GM12878 (cell line): ENCODE results near the gene KIF14. TPM values are rescaled to one million over a fixed set of nuclear protein-coding genes. Genes with fewer than 3 reads are reported as not detected.

Source experiments
- CHD4 ChIP-seq: fragments of 200-600 bp; sonication (generic); IDR thresholded peaks from 2 replicates; pipeline ENCODE4 v1.6.1; 2016; ENCODE audit warnings: mild to moderate bottlenecking
- GATAD2B ChIP-seq: fragments of 450-650 bp; conservative IDR thresholded peaks from 2 replicates; pipeline ENCODE4 v1.6.1; 2017; ENCODE audit warnings: low read depth, mild to moderate bottlenecking, moderate library complexity
- LARP7 ChIP-seq: fragments of 450-650 bp; IDR thresholded peaks from 2 replicates; pipeline ENCODE4 v1.6.1; 2017; ENCODE audit warnings: mild to moderate bottlenecking
- MXI1 ChIP-seq: fragments of 150-350 bp; IDR thresholded peaks from 2 replicates; pipeline ENCODE4 v1.6.1; 2011; ENCODE audit warnings: low read depth, mild to moderate bottlenecking, inconsistent platforms, low read length, improper control_type of control experiment
- NFYB ChIP-seq: IDR thresholded peaks from 2 replicates; pipeline ENCODE4 v1.6.1; 2011; ENCODE audit warnings: low read depth, mild to moderate bottlenecking, low read length, improper control_type of control experiment, moderate library complexity; ENCODE audit not compliant: insufficient read depth
- NR2F1 ChIP-seq: fragments of 450-650 bp; conservative IDR thresholded peaks from 2 replicates; pipeline ENCODE4 v1.6.1; 2017; ENCODE audit warnings: mild to moderate bottlenecking
- SREBF2 ChIP-seq: IDR thresholded peaks from 2 replicates; pipeline ENCODE4 v1.6.1; 2012; ENCODE audit warnings: mild to moderate bottlenecking, low read length
- ZBED1 ChIP-seq: IDR thresholded peaks from 2 replicates; pipeline ENCODE4 v1.6.1; 2016; ENCODE audit warnings: borderline replicate concordance
- ZNF217 ChIP-seq: fragments of 450-650 bp; IDR thresholded peaks from 2 replicates; pipeline ENCODE4 v1.6.1; 2017; ENCODE audit warnings: antibody characterized with exemption, mild to moderate bottlenecking
- polyA plus RNA-seq, 11 experiments: library from polyadenylated mRNA; depleted of rRNA in 4 of 11; unstranded in 6 of 11; stranded (reverse) in 5 of 11; fragments of >200 nt; fragmentation: Nextera tagmentation in 4 of 11; fragmentation: Illumina TruSeq in 1 of 11; extraction: Ambion mirVana in 4 of 11; extraction: Trizol in 1 of 11; gene quantifications; 1 replicate in 1 of 11; 2 replicates in 10 of 11; pipeline versions ENCODE4 v1.2.1 to v1.2.3, GENCODE V29; 2011 to 2016; ENCODE audit warnings: inconsistent platforms in 2 of 11, missing spikeins in 2 of 11, low read depth in 1 of 11
- total RNA-seq, 4 experiments: library from RNA; depleted of rRNA in 3 of 4; stranded (reverse); fragments of >200 nt in 3 of 4; fragmentation: Illumina TruSeq in 1 of 4; extraction: Trizol in 1 of 4; gene quantifications; 2 replicates each; pipeline versions ENCODE4 v1.2.1 to v1.2.3, GENCODE V29; 2013 to 2021
- TF ChIP-seq, protein P1 (sequence below): fragments of 450-650 bp; formaldehyde crosslinking; IDR thresholded peaks from 2 replicates; pipeline ENCODE4 v1.4.0; 2020; ENCODE audit warnings: mild to moderate bottlenecking, moderate library complexity
- TF ChIP-seq, protein P2 (sequence below): IDR thresholded peaks from 2 replicates; pipeline ENCODE4 v1.6.1; 2012; ENCODE audit warnings: low read length, inconsistent platforms
- TF ChIP-seq, protein P3 (sequence below): fragments of 150-350 bp; IDR thresholded peaks from 2 replicates; pipeline ENCODE4 v1.6.1; 2014; ENCODE audit warnings: mild to moderate bottlenecking, low read depth, low read length
- TF ChIP-seq, protein P4 (sequence below): IDR thresholded peaks from 2 replicates; pipeline ENCODE4 v1.6.1; 2012; ENCODE audit warnings: low read depth, low read length, improper control_type of control experiment
- TF ChIP-seq, protein P5 (sequence below): fragments of 450-650 bp; IDR thresholded peaks from 2 replicates; pipeline ENCODE4 v1.6.1; 2016; ENCODE audit warnings: mild to moderate bottlenecking
- TF ChIP-seq, protein P6 (sequence below): IDR thresholded peaks from 2 replicates; pipeline ENCODE4 v1.6.1; 2012; ENCODE audit warnings: low read depth, low read length, improper control_type of control experiment

KIF14 gene
- total and polyA plus RNA-seq, 10 of the 15 experiments (the other 5 are each of a cell fraction or from before 2014, with no cell fraction given) = 6.8 to 25.5 (median 14.4) TPM

DNA sequence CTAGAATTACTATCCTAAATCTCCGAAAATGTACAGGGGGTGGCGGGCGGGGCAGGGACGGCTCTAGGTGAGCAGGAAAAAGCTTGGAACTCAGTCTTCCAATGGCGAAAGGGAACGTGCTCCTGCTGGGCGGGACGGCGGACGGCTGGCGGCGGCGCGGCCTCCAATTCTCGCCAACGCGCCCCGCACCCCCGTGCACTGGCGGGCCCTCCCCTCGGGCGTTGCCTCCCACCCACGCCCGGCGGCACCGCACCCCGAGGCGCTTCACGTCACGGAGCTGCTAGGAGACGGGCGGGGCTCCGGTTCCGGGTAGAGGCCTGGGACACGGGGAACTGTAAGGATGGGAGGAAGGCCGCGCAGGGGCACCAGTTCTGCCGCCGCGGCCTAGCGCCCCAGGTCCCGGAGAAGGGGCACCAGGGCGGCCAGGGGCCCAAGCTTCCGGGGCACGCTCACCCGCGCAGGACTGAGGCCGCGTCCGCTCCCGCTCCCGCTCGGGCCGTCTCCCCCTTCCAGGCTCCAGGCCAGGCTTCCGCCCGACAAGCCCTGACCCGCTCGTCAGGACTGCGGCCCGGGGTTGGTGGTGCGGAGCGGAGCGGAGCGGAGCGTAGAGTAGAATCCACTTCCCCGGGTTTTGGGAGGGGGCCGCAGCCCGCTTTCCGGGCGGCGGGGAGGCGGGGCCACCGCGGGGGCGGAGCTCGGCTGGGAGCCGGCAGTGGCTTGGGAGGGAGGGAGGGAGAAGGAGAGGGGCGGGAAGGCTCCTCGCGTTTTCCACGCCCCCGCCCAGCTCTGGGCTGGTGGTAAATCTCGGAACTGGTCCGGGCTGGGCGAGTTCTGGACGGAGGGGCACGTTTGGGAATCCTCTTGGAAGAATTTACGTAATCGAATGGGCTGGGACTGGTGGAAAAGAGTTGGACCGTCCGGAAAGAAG lies 49.0 kb upstream of the KIF14 start, which contains the start of gene DDX59 (continued):
- TF ChIP-seq, protein P1, sequence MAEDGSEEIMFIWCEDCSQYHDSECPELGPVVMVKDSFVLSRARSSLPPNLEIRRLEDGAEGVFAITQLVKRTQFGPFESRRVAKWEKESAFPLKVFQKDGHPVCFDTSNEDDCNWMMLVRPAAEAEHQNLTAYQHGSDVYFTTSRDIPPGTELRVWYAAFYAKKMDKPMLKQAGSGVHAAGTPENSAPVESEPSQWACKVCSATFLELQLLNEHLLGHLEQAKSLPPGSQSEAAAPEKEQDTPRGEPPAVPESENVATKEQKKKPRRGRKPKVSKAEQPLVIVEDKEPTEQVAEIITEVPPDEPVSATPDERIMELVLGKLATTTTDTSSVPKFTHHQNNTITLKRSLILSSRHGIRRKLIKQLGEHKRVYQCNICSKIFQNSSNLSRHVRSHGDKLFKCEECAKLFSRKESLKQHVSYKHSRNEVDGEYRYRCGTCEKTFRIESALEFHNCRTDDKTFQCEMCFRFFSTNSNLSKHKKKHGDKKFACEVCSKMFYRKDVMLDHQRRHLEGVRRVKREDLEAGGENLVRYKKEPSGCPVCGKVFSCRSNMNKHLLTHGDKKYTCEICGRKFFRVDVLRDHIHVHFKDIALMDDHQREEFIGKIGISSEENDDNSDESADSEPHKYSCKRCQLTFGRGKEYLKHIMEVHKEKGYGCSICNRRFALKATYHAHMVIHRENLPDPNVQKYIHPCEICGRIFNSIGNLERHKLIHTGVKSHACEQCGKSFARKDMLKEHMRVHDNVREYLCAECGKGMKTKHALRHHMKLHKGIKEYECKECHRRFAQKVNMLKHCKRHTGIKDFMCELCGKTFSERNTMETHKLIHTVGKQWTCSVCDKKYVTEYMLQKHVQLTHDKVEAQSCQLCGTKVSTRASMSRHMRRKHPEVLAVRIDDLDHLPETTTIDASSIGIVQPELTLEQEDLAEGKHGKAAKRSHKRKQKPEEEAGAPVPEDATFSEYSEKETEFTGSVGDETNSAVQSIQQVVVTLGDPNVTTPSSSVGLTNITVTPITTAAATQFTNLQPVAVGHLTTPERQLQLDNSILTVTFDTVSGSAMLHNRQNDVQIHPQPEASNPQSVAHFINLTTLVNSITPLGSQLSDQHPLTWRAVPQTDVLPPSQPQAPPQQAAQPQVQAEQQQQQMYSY = no peak
- TF ChIP-seq, protein P2, sequence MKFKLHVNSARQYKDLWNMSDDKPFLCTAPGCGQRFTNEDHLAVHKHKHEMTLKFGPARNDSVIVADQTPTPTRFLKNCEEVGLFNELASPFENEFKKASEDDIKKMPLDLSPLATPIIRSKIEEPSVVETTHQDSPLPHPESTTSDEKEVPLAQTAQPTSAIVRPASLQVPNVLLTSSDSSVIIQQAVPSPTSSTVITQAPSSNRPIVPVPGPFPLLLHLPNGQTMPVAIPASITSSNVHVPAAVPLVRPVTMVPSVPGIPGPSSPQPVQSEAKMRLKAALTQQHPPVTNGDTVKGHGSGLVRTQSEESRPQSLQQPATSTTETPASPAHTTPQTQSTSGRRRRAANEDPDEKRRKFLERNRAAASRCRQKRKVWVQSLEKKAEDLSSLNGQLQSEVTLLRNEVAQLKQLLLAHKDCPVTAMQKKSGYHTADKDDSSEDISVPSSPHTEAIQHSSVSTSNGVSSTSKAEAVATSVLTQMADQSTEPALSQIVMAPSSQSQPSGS = no peak
- TF ChIP-seq, protein P3, sequence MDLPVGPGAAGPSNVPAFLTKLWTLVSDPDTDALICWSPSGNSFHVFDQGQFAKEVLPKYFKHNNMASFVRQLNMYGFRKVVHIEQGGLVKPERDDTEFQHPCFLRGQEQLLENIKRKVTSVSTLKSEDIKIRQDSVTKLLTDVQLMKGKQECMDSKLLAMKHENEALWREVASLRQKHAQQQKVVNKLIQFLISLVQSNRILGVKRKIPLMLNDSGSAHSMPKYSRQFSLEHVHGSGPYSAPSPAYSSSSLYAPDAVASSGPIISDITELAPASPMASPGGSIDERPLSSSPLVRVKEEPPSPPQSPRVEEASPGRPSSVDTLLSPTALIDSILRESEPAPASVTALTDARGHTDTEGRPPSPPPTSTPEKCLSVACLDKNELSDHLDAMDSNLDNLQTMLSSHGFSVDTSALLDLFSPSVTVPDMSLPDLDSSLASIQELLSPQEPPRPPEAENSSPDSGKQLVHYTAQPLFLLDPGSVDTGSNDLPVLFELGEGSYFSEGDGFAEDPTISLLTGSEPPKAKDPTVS = no peak
- TF ChIP-seq ZBED1 (no peak; the same call in 1 of the 2 replicates), SREBF2 (0 out of 2 replicates have a peak, but pooled peaks have one; percentile 13), NFYB (no peak), CHD4 (no peak), NR2F1 (peak; percentile 83), MXI1 (peak; percentile 54), ZNF217 (no peak), GATAD2B (peak; percentile 98), LARP7 (peak; percentile 98)
- TF ChIP-seq, protein P4, sequence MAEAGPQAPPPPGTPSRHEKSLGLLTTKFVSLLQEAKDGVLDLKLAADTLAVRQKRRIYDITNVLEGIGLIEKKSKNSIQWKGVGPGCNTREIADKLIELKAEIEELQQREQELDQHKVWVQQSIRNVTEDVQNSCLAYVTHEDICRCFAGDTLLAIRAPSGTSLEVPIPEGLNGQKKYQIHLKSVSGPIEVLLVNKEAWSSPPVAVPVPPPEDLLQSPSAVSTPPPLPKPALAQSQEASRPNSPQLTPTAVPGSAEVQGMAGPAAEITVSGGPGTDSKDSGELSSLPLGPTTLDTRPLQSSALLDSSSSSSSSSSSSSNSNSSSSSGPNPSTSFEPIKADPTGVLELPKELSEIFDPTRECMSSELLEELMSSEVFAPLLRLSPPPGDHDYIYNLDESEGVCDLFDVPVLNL = no peak
- TF ChIP-seq, protein P5, sequence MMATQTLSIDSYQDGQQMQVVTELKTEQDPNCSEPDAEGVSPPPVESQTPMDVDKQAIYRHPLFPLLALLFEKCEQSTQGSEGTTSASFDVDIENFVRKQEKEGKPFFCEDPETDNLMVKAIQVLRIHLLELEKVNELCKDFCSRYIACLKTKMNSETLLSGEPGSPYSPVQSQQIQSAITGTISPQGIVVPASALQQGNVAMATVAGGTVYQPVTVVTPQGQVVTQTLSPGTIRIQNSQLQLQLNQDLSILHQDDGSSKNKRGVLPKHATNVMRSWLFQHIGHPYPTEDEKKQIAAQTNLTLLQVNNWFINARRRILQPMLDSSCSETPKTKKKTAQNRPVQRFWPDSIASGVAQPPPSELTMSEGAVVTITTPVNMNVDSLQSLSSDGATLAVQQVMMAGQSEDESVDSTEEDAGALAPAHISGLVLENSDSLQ = peak; percentile 52
- TF ChIP-seq, protein P6, sequence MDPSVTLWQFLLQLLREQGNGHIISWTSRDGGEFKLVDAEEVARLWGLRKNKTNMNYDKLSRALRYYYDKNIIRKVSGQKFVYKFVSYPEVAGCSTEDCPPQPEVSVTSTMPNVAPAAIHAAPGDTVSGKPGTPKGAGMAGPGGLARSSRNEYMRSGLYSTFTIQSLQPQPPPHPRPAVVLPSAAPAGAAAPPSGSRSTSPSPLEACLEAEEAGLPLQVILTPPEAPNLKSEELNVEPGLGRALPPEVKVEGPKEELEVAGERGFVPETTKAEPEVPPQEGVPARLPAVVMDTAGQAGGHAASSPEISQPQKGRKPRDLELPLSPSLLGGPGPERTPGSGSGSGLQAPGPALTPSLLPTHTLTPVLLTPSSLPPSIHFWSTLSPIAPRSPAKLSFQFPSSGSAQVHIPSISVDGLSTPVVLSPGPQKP = no peak
